MCF 10A (cell line): ENCODE measurements around the gene METTL1. TPM values are rescaled to one million over a fixed set of nuclear protein-coding genes. Genes with fewer than 3 reads are reported as not detected.

Experiments
- BruUV-seq: library from RNA; stranded (reverse); fragments of 400-500 nt; replicated peaks from 2 replicates; lab custom pipeline; 2021; lab: Mats Ljungman, UMichigan
- CTCF ChIA-PET: fragments of 300-600 bp; sonication (Branson Sonifier 250); formaldehyde crosslinking; extraction: SDS; loops from one replicate; lab custom pipeline; 2021; ENCODE audit warnings: antibody characterized with exemption, inconsistent platforms; lab: Yijun Ruan, JAX
- POLR2A ChIA-PET: fragments of 300-600, 350-650 bp; sonication (Branson Sonifier 250); formaldehyde crosslinking; extraction: SDS; loops from one replicate; lab custom pipeline; 2020; ENCODE audit warnings: antibody characterized with exemption, inconsistent platforms; lab: Yijun Ruan, JAX
- DNase-seq: peaks from one replicate; pipeline ENCODE4 v3.0.0-alpha.2; 2018; ENCODE audit not compliant: unreplicated experiment
- H3K27ac Mint-ChIP-seq: one replicate; pipeline ENCODE4 v1.8.0; 2022; ENCODE audit warnings: mild to moderate bottlenecking, low read depth, mixed read lengths; ENCODE audit not compliant: unreplicated experiment
- H3K27me3 Mint-ChIP-seq: one replicate; pipeline ENCODE4 v1.8.0; 2022; ENCODE audit warnings: mixed read lengths; ENCODE audit not compliant: insufficient read depth, unreplicated experiment
- H3K36me3 Mint-ChIP-seq: one replicate; pipeline ENCODE4 v1.8.0; 2022; ENCODE audit warnings: mild to moderate bottlenecking, moderate library complexity, mixed read lengths; ENCODE audit not compliant: insufficient read depth, unreplicated experiment
- H3K4me1 Mint-ChIP-seq: one replicate; pipeline ENCODE4 v1.8.0; 2022; ENCODE audit warnings: mixed read lengths; ENCODE audit not compliant: insufficient read depth, unreplicated experiment
- H3K4me3 Mint-ChIP-seq: one replicate; pipeline ENCODE4 v1.8.0; 2022; ENCODE audit warnings: mild to moderate bottlenecking, moderate library complexity, mixed read lengths; ENCODE audit not compliant: unreplicated experiment
- H3K9me3 Mint-ChIP-seq: one replicate; pipeline ENCODE4 v1.8.0; 2022; ENCODE audit warnings: mixed read lengths; ENCODE audit not compliant: unreplicated experiment
- CTCF ChIP-seq: fragments of 200-600 bp; IDR thresholded peaks from one replicate; pipeline ENCODE4 v1.8.0; 2022; ENCODE audit warnings: antibody characterized with exemption, mild to moderate bottlenecking; ENCODE audit not compliant: unreplicated experiment
- intact Hi-C: fragments of 100-400 bp; cut with micrococcal nuclease; formaldehyde crosslinking; loops from 2 replicates; pipeline ENCODE4 v1.14.1; 2022
- total RNA-seq: library from RNA; stranded (reverse); gene quantifications from 2 replicates; pipeline ENCODE4 v1.2.3, GENCODE V29; 2022

The METTL1 gene
- total RNA-seq, 1 experiment from 2014 or later, result 40.6 TPM

GRCh38 chr12:57727758-57728395, 44.0 kb downstream of the METTL1 start:
- no peaks in the 10 kb centered on the region for H3K4me1 Mint-ChIP-seq
- H3K36me3 Mint-ChIP-seq, result no peaks in the 10 kb centered on the region
- POLR2A ChIA-PET, result interaction anchor here (2.7 kb wide), 1 partner anchor 8 kb away, joined by 17 read pairs; no protein-coding TSS in a partner anchor
- CTCF ChIA-PET, result interaction anchor here (4.3 kb wide), 1 partner anchor 8 kb away, joined by 43 read pairs; no protein-coding TSS in a partner anchor
- DNase-seq, result no peak
- H3K9me3 Mint-ChIP-seq, result no peaks in the 10 kb centered on the region
- no peak for TF ChIP-seq CTCF
- H3K27ac Mint-ChIP-seq, result no peak overlapping the region
- H3K4me3 Mint-ChIP-seq, result peak overlapping the region; percentile 65
- H3K27me3 Mint-ChIP-seq, result no peaks in the 10 kb centered on the region
- BruUV-seq, result no TSS peak
- intact Hi-C loops, result no loop called here

GRCh38 chr12:57726884-57727757, 44.8 kb downstream of the METTL1 start:
- no peak for DNase-seq
- TSS peak; percentile 43 for BruUV-seq
- H3K9me3 Mint-ChIP-seq, result no peaks in the 10 kb centered on the region
- CTCF ChIA-PET, result interaction anchor here (0.6 to 4.3 kb wide), 14 partner anchors 9 to 203 kb away, joined by 3 to 43 read pairs (median 4); partner anchors contain the start of genes CDK4, DCTN2 and TSPAN31
- POLR2A ChIA-PET, result interaction anchor here (0.7 to 2.7 kb wide), 8 partner anchors 9 to 144 kb away, joined by 3 to 17 read pairs (median 6); partner anchors contain the start of genes OS9, PIP4K2C and TSPAN31
- intact Hi-C loops, result loop anchor here (1.0 kb wide), 1 partner anchor 17 kb away; no protein-coding TSS in a partner anchor
- peak; percentile 18 for TF ChIP-seq CTCF
- H3K27me3 Mint-ChIP-seq, result no peaks in the 10 kb centered on the region
- H3K4me3 Mint-ChIP-seq, result peak overlapping the region; percentile 82
- H3K36me3 Mint-ChIP-seq, result no peaks in the 10 kb centered on the region
- no peak overlapping the region for H3K27ac Mint-ChIP-seq
- no peaks in the 10 kb centered on the region for H3K4me1 Mint-ChIP-seq

- intact Hi-C loops, result loop anchor here (1.0 kb wide), 1 partner anchor 18 kb away; no protein-coding TSS in a partner anchor
- POLR2A ChIA-PET, result interaction anchor here (0.5 to 2.7 kb wide), 13 partner anchors 10 to 178 kb away, joined by 3 to 17 read pairs (median 6); partner anchors contain the start of genes OS9, PIP4K2C, TSFM and TSPAN31
- TF ChIP-seq CTCF, result peak; percentile 84
- H3K36me3 Mint-ChIP-seq, result peaks cover 5% of the 10 kb centered on the region
- H3K9me3 Mint-ChIP-seq, result no peaks in the 10 kb centered on the region
- CTCF ChIA-PET, result interaction anchor here (0.6 to 4.3 kb wide), 28 partner anchors 10 to 559 kb away, joined by 3 to 43 read pairs (median 4); partner anchors contain the start of genes CDK4, DCTN2, OS9 and TSPAN31
- peak; percentile 87 for DNase-seq
- H3K27me3 Mint-ChIP-seq, result no peaks in the 10 kb centered on the region
- H3K4me3 Mint-ChIP-seq, result peak overlapping the region; percentile 82
- peak overlapping the region; percentile 83 for H3K27ac Mint-ChIP-seq
- no TSS peak for BruUV-seq
- H3K4me1 Mint-ChIP-seq, result no peaks in the 10 kb centered on the region
These were observed 45.6 kb downstream of the METTL1 start for GRCh38 chr12:57726151-57726883.
